ENCODE measurements around the gene NCL.

The NCL gene

DNA sequence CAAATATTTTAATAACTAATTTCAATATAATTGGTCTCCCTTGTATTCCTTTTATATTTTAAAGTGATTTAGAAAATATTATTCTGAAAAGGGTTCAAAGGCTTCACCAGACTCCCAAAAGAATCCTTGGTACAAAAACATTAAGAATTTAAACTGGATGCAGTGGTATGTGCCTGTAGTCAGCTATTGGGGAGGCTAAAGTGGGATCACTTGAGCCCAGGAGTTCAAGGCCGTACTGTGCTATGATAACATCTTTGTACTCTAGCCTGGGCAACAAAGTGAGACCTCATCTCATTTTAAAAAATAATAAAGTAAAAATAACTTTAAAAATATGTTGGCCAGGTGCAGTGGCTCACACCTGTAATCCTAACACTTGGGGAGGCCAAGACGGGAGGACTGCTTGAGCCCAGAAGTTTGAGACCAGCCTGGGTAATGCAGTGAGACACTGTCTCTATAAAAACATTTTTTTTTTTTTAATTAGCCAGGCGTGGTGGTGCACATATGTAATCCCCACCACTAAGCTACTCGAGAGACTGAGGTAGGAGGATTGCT is 14.7 kb downstream of the NCL start:
- H3K4me3 ChIP-seq (ENCODE audit: low read length): no peak overlapping the region
- no peaks in the 10 kb centered on the region for H3K9me2 ChIP-seq (replicated peaks; ENCODE audit: control insufficient read depth, low read length)
- H3F3A ChIP-seq (ENCODE audit: control insufficient read depth, insufficient read depth): peaks cover 49% of the 10 kb centered on the region
- no peak for TF ChIP-seq EZH2phosphoT487 (IDR thresholded peaks at IDR 0.05; ENCODE audit: borderline replicate concordance, low read length)
- TF ChIP-seq, protein P1, sequence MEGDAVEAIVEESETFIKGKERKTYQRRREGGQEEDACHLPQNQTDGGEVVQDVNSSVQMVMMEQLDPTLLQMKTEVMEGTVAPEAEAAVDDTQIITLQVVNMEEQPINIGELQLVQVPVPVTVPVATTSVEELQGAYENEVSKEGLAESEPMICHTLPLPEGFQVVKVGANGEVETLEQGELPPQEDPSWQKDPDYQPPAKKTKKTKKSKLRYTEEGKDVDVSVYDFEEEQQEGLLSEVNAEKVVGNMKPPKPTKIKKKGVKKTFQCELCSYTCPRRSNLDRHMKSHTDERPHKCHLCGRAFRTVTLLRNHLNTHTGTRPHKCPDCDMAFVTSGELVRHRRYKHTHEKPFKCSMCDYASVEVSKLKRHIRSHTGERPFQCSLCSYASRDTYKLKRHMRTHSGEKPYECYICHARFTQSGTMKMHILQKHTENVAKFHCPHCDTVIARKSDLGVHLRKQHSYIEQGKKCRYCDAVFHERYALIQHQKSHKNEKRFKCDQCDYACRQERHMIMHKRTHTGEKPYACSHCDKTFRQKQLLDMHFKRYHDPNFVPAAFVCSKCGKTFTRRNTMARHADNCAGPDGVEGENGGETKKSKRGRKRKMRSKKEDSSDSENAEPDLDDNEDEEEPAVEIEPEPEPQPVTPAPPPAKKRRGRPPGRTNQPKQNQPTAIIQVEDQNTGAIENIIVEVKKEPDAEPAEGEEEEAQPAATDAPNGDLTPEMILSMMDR (IDR thresholded peaks at IDR 0.05; ENCODE audit: low read depth, low read length, poor library complexity, severe bottlenecking): no peak
- H3K27ac ChIP-seq (ENCODE audit: low read depth, low read length): no peak overlapping the region
- H3K27me3 ChIP-seq (ENCODE audit: control insufficient read depth, low read length): no peaks in the 10 kb centered on the region
- H3K79me2 ChIP-seq (ENCODE audit: control insufficient read depth, low read length): no peaks in the 10 kb centered on the region
- peaks cover 32% of the 10 kb centered on the region for H3K36me3 ChIP-seq (ENCODE audit: control insufficient read depth, low read length)
- H3K4me1 ChIP-seq (ENCODE audit: control insufficient read depth, low read length): no peaks in the 10 kb centered on the region
- no peaks in the 10 kb centered on the region for H4K20me1 ChIP-seq (ENCODE audit: control insufficient read depth, insufficient read depth, low read depth, low read length)
- no peaks in the 10 kb centered on the region for H3K9me3 ChIP-seq (ENCODE audit: control insufficient read depth, insufficient read depth, low read length)
- no peak overlapping the region for H3K4me2 ChIP-seq (ENCODE audit: low read length)

DNA sequence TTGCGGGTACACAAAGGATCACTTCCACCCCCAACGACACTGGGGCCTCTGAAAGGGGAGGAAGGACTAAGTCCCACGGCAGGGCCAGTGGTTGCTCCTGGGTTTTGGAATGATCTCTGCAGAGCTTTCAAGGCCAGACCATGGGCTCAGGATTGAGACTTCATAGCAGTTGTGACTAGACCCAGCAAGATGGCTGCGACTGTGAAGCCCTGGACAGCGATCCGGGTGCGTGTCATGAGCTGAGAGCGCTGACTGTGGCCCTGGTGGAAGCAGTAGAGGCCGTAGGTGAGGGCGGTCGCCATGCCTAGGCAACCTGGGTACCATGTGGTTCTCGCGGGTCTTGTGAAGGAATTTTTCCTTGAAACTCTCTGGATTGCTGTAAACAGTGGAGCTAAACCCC is 27.3 kb downstream of the NCL start:
- Histone ChIP-seq H3K4me3 (ENCODE audit: low read length) (no peak overlapping the region), H3K9me3 (ENCODE audit: control insufficient read depth, insufficient read depth, low read length) (0 out of 2 replicates have a peak, but pooled peaks cover under 1% of the 10 kb centered on the region), H3K27ac (ENCODE audit: low read depth, low read length) (no peak overlapping the region), H3K4me1 (ENCODE audit: control insufficient read depth, low read length) (no peaks in the 10 kb centered on the region), H3K36me3 (ENCODE audit: control insufficient read depth, low read length) (no peaks in the 10 kb centered on the region), H3K27me3 (ENCODE audit: control insufficient read depth, low read length) (no peaks in the 10 kb centered on the region), H3K4me2 (ENCODE audit: low read length) (no peak overlapping the region), H3F3A (ENCODE audit: control insufficient read depth, insufficient read depth) (no peaks in the 10 kb centered on the region), H4K20me1 (ENCODE audit: control insufficient read depth, insufficient read depth, low read depth, low read length) (no peaks in the 10 kb centered on the region), H3K79me2 (ENCODE audit: control insufficient read depth, low read length) (no peaks in the 10 kb centered on the region), H3K9me2 (replicated peaks; ENCODE audit: control insufficient read depth, low read length) (no peaks in the 10 kb centered on the region)
- TF ChIP-seq, protein P1 (IDR thresholded peaks at IDR 0.05; ENCODE audit: low read depth, low read length, poor library complexity, severe bottlenecking): no peak
- no peak for TF ChIP-seq EZH2phosphoT487 (IDR thresholded peaks at IDR 0.05; ENCODE audit: borderline replicate concordance, low read length)

DNA sequence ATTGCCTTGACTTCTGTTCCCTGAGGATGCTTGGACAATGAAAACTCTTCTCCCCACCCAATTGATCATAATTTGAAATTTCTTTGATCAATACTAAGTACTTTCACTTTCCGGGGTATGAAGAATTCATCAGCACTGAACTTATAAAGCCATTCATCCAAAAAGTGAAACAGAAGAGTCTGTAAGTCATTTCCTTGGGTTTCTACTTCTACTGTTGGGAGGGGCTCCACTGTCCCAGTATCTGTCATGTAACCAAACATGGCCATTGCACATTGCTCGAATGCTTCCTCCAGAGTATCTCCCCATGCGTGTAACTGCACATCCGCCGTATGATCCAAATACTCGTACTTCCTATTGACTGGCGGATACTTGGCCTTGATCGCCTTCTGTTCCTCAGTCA is 30.3 kb downstream of the NCL start:
- no peaks in the 10 kb centered on the region for H3K36me3 ChIP-seq (ENCODE audit: control insufficient read depth, low read length)
- no peak for TF ChIP-seq EZH2phosphoT487 (IDR thresholded peaks at IDR 0.05; ENCODE audit: borderline replicate concordance, low read length)
- TF ChIP-seq, protein P1 (IDR thresholded peaks at IDR 0.05; ENCODE audit: low read depth, low read length, poor library complexity, severe bottlenecking): no peak

More for the DNA sequence above, 30.3 kb downstream of the NCL start:
- Histone ChIP-seq H3K4me2 (ENCODE audit: low read length) (no peak overlapping the region), H3F3A (ENCODE audit: control insufficient read depth, insufficient read depth) (no peaks in the 10 kb centered on the region), H3K27me3 (ENCODE audit: control insufficient read depth, low read length) (no peaks in the 10 kb centered on the region), H3K27ac (ENCODE audit: low read depth, low read length) (no peak overlapping the region), H3K4me1 (ENCODE audit: control insufficient read depth, low read length) (no peaks in the 10 kb centered on the region), H3K79me2 (ENCODE audit: control insufficient read depth, low read length) (no peaks in the 10 kb centered on the region), H3K9me3 (ENCODE audit: control insufficient read depth, insufficient read depth, low read length) (peaks cover 12% of the 10 kb centered on the region), H3K4me3 (ENCODE audit: low read length) (no peak overlapping the region), H4K20me1 (ENCODE audit: control insufficient read depth, insufficient read depth, low read depth, low read length) (no peaks in the 10 kb centered on the region), H3K9me2 (replicated peaks; ENCODE audit: control insufficient read depth, low read length) (no peaks in the 10 kb centered on the region)

Data from DOHH2 (cell line).